HG03571 (cell line): Measurements from ENCODE around the gene PRDM5.
A peak's percentile ranks its signal among the peaks of the same experiment; 100 is the strongest.

Experiments
- ATAC-seq: cut with Tn5 transposase; IDR thresholded peaks from one replicate; pipeline ENCODE4 v1.9.1; 2021; ENCODE audit not compliant: unreplicated experiment

The PRDM5 gene

DNA sequence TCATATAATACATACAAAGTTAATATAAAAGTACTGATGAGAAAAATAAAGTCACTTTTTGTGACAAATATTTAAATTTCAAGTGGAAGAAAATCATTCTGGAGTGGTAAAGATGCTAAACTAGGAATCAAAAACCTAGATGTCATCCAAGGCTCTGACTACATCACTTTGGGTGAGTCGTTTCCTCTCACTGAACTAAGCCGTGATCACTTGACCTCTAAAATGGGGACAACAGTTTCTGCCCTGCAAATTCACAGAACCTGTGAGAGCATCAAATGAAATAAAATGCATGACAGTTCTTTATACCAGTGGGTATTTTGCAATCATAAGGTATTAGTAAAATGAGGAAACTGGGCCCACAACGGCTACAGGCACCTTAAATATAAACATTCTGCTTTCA lies 63.8 kb downstream of the PRDM5 start:
- ATAC-seq = no peak

DNA sequence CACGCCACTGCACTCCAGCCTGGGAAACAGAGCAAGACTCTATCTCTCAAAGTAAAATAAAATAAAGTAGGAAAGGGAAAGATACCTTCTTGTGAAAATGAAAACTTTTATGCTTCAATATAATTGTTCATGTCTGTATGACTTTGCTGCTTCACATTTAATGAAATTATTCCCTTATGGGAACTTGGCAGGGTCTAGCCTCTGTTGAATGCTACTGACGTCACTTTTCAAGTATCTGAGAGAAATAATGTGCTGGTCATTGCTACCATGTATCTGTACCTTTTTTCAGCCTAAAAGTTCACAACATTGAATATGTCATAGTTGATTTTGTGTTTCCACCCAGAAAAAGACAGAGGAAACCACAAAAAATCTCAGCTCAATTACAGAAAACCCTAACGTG lies 65.2 kb downstream of the PRDM5 start:
- no peak for ATAC-seq

GRCh38 chr4:120856294-120856693 lies 66.2 kb downstream of the PRDM5 start:
- no peak for ATAC-seq

DNA sequence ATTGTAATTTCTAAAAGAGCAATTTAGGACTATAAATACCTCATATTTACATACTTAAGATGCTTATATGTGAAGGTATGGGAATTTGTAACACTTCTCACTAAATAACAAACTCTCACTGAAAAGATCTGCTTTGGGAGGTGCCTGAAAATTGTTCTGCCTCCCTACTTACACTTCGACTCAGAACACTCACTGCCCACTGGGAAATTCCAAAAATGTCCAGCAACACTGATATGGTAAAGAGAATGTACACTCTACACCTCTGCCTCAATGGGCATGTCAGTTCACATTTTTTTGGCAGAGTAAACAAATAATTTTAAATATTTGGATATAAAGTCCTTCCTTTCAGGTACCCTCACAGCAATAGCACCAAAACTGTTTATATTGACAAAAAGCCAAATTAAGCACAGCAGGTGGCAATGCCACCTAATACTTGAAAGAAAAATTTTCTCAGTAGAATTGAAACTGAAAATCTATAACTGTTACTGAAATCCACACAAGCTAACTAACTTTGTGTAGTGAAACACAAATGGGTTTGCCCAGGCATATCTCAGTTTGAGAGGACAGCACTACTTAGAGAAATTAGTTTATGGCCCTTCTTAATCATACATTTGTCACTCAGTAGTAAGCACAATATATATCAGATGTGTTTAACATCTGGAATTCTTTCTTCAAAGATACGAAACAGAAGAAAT lies 67.1 kb downstream of the PRDM5 start:
- peak; percentile 91 for ATAC-seq

GRCh38 chr4:120853161-120853935 lies 69.2 kb downstream of the PRDM5 start:
- no peak for ATAC-seq

DNA sequence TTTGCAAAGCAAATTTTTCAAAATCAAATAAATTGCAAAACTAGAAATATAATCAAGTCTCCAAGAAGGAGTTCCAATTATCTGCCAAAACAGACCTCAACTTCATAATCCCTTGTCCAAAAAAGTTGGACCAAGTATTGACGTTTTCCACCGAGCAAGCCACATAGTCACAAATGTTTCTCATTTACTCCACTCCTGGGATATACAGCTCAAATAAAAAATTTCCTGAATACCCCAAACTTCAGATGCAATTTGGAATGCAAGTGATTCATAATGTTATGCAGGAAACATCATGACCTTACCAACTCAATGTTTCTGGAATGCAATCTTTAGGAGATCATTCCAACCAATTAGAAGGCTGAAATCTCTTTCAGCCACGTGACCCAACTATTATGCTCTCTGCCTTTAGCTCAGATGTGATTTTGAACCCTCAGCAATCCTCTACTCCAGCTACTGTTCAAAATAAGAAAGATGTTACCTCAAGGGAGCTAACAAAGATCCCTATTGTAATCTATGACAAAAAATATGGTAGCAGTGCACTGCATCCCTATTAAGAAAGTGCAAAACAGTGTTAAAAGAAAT lies 72.4 kb downstream of the PRDM5 start:
- ATAC-seq = no peak

DNA sequence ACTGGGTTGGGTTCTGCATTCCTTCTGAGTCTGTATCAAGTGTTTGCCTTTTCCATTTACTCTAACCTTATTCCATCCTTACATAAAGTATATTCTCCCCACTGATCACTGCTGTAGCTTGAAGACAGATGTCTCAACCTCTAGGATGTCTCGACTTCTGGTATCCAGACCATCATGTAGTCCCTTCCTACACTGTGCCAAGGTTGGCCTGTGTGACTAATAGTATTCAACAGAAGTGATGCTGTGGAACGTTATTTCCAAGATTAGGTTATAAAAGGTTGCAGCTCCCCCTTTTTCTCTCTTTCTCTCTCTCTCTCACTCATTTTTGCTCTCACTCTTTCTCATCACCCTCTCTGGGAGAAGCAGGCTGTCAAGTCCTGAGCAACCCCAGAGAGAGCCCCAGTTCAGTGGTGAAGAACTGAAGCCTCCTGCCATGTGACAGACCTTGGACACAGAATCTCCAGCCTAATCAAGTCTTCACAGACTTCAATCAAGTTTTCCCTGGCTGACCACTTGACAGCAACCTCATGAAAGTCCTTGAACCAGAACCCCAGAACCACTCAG lies 75.4 kb downstream of the PRDM5 start:
- no peak for ATAC-seq

GRCh38 chr4:120844528-120844921 lies 78.0 kb downstream of the PRDM5 start:
- ATAC-seq = peak; percentile 88

- ATAC-seq = no peak
These were observed 78.5 kb downstream of the PRDM5 start for GRCh38 chr4:120843849-120844527.

GRCh38 chr4:120842031-120842430 lies 80.5 kb downstream of the PRDM5 start:
- no peak for ATAC-seq

DNA sequence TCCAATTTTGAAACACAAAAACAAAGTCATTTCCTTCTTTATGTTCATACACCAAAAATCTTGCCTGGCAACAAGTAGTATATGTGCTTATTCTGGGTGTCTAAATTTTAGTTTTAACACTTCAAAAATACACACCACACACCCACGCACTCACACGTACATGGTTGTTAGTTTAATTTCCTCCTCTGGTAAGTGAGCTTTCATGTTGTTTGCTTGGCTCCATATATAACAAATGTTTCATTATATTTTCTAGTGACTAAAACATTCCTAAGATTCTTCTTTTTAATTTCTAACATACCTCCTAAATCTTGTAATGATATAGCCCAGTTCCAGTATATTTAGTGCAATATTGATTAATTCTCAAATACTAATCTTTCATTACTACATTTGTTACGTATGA lies 80.9 kb downstream of the PRDM5 start:
- no peak for ATAC-seq

- ATAC-seq = no peak
These were observed 82.4 kb downstream of the PRDM5 start for GRCh38 chr4:120839974-120840751.

DNA sequence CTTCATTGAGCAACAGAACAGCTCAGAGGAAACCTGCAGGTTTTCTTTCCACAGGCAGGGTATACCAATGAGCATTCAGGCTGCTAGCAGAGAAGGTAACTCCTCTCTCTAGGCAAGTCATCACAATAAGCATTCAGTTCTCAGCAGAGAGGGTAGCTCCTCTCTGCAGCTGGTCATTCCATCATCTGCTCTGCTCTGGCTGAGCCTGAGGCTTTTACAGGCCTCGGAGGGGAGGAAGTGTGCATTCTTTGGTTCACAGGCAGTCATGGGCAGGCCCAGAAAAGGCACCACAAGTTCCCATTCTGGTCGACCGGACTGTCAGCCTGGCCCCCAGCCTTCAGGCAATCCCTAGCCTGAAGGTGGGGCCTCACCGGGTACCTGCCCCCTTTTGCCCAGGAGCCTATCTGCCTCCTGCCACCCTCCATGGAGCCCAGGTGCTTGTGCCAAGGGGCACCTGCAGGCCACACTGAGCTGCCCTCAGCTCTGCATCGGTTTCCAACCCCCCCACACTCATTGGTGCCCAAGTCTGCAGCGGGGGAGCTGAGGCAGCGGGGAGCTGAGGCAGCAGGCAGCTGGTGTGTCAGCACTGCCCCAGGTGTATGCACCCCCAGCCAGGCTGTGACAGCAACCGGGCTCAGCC lies 83.1 kb downstream of the PRDM5 start:
- ATAC-seq = no peak

- no peak for ATAC-seq
These were observed 83.7 kb downstream of the PRDM5 start for GRCh38 chr4:120838784-120839183.

GRCh38 chr4:120837656-120838055 lies 84.9 kb downstream of the PRDM5 start:
- ATAC-seq = no peak

DNA sequence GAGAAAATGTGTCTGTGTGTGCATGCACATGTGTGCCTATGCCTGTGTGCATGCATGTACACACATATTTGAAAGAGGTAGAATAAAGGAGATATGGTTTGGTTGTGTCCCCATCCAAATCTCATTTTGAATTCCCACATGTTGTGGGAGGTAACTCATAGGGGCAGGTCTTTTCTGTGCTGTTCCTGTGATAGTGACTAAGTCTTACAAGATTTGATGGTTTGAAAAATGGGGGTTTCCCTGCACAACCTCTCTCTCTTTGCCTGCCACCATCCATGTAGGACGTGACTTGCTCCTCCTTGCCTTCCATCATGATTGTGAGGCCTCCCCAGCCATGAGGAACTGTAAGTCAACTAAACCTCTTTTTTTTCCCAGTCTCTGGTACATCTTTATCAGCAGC lies 87.2 kb downstream of the PRDM5 start:
- no peak for ATAC-seq

DNA sequence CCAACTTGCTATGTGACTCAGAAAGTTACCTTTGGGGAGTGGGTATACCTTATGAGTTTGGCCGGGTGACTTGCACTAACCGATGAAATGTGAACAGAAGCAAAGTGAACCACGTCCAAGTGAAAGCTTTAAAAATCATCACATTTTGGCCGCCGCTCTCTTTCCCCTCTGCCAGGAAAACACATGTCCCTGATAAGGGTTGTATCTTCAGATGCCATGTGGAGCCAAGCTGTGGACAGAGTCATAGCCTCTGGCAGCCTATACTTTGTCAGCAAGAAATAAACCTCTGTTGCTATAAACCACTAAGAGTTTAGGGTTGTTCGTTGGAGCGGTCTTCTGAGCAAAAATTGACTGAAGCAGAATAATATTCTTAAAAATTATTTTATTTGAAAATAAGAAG lies 92.3 kb downstream of the PRDM5 start:
- ATAC-seq = no peak

GRCh38 chr4:120829113-120829831 lies 93.3 kb downstream of the PRDM5 start:
- ATAC-seq = no peak

DNA sequence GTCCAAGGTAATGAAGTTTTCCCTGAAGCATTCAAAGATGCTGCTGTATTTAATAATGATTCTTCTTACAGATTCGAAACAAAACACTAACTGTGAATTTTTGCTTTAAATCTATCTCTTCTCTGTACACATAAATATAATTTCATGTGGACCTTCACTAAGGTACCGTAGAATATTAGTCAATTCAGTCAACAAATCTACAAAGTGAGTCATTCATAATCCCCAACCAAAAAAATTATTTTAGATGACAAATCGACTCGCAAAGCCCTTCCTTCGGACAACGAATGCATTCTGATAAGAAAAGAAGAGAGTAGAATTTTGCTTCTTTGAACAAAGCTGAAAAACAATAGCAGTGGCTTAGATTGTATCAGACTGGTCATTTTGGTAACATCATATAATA lies 95.7 kb downstream of the PRDM5 start:
- ATAC-seq = no peak
